ENCODE data around the gene GNAI1.

GRCh38 chr7:80142853-80143580 is 8.4 kb downstream of the GNAI1 start:
- TF ChIP-seq EZH2 (IDR thresholded peaks at IDR 0.05; ENCODE audit: insufficient read depth, low read length) (no peak), CTCF (IDR thresholded peaks at IDR 0.05; ENCODE audit: insufficient read depth, low read depth, low read length) (no peak)

Data from astrocyte (in vitro differentiated cells and primary cell).